Hematopoietic multipotent progenitor cell treated with erythropoietin and hydrocortisone succinate and interleukin-3 and kit ligand, for 6 days (in vitro differentiated cells): ENCODE results near the gene NSMF.

Experiments used
- DNase-seq: peaks from one replicate; pipeline ENCODE4 v3.0.0-alpha.2; 2015

Gene NSMF

DNA sequence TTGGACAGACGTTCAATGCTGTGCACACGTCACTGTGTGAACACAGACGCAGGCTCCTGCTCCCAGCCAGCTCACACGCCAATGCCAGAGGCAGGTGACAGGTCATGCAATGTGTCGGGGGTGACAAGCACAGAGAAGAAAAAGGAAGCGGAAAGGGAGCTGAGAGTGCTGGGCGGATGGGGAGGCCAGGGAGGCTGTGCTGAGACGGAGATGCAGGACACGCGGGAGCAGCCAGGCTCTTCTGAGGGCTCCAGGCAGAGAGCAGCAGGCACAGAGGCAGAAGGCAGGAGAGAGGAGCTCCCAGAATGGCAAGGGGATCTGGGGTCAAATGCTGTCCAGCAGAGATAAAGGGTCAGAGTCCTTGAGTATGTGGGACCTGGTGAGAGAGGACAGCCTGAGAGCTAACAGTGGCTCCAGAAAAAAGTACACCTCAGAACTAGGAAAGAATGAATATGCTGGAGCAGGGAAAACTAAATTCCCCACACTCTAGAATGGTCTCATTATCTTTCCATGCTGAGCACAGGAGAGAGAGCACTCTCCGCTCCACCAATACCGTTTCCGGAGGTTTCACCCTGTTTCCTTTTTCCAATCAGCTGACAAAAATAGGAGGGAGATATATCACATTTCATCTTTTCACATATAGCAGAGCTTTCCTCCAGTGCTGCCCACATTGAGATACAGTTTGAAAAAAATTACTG, 32.8 kb upstream of the NSMF start:
- no peak for DNase-seq

- no peak for DNase-seq
These were observed 31.5 kb upstream of the NSMF start for GRCh38 chr9:137490532-137491186.

- DNase-seq, result no peak
These were observed 29.8 kb upstream of the NSMF start for GRCh38 chr9:137488906-137489305.

- DNase-seq, result no peak
These were observed 29.2 kb upstream of the NSMF start for GRCh38 chr9:137488327-137488653.

GRCh38 chr9:137487454-137488326, 28.6 kb upstream of the NSMF start:
- no peak for DNase-seq

DNA sequence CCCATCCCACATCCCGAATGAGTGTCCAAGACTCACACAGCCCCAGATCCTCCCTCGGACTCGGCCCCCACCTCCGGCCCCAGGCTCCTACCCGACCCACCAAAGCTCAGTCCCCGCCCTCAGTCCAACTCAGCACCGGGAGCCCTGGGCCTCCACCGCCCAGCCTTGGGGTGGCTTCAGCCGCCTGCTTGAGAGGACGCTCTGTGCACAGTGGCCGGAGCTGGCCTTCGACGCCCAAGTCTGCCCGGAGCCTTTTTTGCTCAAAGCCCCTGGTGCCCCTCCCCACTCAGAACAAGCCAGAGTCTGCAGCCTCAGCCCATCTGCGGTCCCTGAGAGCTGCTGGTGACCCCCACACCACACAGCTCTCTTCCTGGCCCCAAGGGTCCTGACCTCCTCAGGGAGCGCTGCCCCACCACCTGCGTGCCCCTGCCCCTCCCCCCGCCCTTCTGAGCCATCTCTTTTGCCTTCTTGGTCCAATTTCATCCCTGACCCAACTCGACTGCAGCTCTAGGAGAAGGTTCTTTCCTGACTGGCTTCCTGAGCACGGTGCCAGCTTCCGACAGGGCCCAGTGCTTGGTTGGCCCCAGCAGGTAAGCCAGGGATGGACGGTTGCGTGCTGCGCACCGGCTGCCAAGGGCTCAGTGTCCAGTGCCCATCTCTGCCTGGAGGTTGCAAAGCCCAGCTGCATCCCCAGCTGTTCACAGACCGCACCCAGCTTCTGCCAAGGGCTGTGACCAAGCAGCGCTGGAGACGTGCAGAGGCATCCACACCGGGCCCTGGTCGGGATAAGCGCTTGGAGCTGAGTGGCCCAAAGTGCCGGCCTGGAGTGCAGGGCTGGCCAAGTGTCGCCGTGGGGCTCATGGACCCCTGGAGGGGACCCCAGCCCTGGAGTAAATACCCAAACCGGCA, 27.7 kb upstream of the NSMF start:
- DNase-seq, result no peak

GRCh38 chr9:137486141-137486490, 27.0 kb upstream of the NSMF start:
- no peak for DNase-seq

GRCh38 chr9:137485343-137486140, 26.4 kb upstream of the NSMF start:
- DNase-seq, result no peak

- no peak for DNase-seq
These were observed 25.6 kb upstream of the NSMF start for GRCh38 chr9:137484551-137485315.

GRCh38 chr9:137482094-137482781, 23.1 kb upstream of the NSMF start:
- peak; percentile 60 for DNase-seq

- DNase-seq, result no peak
These were observed 21.9 kb upstream of the NSMF start for GRCh38 chr9:137480686-137481683.

DNA sequence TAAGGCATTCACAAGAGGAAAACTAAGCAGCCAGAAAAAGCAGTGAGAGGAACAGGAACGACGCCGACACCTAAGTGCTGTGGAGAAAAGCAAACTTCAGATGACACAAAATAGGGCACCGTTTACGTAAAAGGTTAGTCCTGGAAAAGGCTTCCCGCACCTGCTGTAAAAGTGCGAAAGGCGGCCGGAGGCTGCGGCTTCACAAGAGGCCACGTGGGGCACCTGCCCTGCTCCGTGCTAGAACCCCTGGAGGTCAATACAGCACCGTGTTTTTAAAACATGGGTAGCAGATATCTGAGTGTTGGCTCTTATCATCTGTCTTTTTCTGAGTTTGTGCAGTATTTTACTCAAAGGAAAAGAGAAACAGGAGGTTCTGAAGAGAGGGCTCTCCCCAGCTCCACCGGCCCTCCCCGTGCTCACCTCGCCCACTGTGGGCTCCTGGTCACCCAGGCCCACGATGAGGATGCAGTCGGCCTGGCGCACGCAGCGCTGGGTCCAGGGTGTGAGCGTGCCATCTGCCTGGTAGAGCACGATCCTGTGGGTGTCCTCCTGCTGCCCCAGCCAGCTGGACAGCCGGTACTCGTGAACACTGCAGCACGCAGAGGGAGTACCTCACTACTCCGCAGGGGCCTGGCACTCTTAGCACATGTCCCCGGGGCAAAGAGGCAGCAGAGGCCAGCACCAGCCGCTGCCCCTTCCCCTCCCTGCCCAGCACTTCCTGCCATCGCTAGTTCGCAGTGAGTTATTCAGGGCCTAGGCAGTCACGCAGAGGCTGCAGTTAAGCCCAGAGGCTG, 21.0 kb upstream of the NSMF start:
- DNase-seq, result no peak

DNA sequence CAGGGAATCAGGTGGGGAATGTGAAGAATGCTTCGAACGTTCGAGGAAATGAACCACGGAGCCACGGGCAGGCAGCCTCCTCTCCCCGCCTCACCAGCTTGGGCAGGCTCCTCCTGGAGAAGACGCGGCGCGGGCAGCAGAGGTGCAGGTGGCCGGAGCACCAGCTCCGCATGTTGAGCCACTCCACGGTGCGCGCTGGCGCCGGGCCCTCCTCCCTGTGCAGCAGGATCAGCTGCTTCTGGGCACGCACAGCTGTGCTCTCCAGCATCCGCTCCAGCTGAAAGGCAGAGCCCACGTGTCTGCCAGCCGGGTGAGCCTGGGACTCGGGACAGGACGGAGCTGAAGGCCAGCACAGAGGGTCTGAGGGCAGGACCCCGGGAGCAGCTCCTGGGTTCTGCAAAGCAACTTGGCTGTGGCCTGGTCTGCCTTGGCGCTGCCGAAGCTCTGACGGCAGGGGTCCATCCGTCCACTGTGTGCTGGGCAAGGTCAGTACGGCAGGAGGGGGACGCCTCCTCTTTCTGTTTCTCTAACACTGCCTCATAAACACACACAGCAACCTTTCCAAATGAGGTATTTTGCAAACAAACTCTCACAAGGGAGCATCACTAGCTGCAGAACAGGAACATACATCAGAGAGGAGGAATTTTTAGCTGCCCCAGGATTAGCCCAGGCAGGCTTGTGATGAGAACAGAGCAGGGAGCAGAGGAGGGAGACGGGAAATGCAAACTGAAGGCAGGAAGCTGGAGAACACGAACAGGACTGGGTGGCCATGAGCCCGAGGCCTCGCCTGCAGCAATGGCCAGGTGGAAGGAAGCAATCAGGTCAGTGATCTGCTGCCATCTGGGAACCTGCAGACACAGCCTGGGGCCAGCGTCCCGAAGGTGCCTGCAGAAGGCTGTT, 20.1 kb upstream of the NSMF start:
- DNase-seq, result no peak

GRCh38 chr9:137478613-137478961, 19.5 kb upstream of the NSMF start:
- no peak for DNase-seq

DNA sequence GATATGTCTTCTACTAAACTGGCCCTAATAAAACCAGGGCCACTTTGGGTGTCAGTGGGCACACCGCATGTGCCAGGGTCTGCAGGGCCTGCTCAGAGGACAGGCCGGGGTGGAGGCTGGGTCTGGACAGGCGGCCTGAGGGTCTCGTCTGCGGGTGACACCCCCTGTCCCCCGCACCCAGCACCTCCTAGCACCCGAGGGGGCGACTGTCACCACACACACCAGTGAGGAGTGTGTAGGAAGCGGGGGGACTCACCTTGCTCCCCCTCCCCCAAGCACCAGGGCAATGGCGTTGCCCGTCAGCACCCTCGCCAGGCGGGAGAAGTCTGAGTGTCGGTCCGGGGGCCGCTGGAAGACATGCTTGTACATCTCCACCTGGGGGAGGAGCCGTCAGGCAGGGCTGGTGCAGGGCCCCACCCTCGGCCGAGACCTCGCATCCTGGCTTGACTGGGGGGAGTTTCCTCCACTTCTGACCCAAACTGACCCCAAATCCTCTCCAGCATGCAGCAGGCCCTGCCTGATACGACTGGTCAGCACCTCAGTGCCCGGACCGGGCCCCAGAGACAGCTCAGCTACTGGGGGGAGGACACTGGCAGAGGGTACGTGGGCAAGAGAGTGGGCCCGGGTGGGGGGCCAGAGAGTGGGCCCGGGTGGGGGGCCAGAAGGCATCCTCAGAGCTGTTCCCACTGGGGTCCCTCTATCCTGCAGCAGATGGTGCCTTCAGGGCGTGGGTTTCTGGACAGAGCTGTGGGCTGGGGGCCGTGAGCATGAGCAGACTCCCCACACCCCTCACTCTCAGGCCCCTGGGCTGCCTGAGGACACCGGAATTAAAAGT, 18.9 kb upstream of the NSMF start:
- DNase-seq, result no peak

- DNase-seq, result no peak
These were observed 17.7 kb upstream of the NSMF start for GRCh38 chr9:137476856-137477255.

GRCh38 chr9:137475666-137476065, 16.5 kb upstream of the NSMF start:
- DNase-seq, result no peak
